B cell (primary cell): Measurements from ENCODE around the gene AUTS2.

Experiments used
- EZH2 ChIP-seq: IDR thresholded peaks from 2 replicates; pipeline ENCODE4 v1.6.1; 2012; ENCODE audit warnings: borderline replicate concordance, low read depth, mild to moderate bottlenecking, moderate library complexity, low read length; ENCODE audit not compliant: insufficient read depth, poor library complexity, severe bottlenecking
- TF ChIP-seq, protein P1 (sequence below): fragments of 200-600 bp; IDR thresholded peaks from one replicate; pipeline ENCODE4 v1.8.0; 2022; ENCODE audit warnings: antibody characterized with exemption, mild to moderate bottlenecking

DNA sequence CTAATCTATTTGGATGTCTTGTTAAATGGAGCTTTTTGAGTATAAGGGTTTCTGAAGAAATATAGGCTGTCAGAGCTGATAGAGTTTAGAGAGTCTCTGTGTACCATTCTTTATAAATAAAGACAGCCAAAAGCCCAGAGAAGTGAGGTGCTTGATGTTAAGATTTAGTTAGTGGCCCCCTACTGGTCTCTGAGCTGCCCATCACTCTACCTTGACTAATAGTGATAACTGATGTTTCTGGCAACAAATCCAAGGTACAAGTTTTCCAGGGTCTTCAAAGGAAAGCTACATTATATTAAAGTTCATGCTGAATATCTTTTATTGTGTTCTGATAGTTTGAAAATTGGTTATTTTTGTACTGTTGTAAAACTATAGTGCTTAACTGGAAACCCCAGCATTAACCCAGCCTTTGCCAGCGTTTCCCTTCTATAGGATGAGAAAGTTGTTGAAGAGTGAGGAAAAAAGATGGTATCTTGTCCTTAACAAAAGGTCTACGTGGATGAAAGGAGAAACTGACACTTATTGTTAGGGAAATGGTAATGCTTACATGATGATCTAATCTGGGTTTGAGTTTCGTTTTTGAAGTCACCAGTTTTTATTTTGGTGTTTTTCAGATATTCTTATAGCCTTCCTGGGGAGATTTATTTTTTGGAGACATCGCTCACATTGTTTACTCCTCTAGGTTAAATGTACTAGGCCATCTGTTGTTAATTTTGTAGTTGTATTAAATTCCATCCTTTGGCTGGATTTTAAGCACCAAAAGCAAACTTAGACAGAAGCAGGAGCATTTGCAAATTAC is 79.0 kb downstream of the AUTS2 start:
- TF ChIP-seq EZH2: no peak
- TF ChIP-seq, protein P1, sequence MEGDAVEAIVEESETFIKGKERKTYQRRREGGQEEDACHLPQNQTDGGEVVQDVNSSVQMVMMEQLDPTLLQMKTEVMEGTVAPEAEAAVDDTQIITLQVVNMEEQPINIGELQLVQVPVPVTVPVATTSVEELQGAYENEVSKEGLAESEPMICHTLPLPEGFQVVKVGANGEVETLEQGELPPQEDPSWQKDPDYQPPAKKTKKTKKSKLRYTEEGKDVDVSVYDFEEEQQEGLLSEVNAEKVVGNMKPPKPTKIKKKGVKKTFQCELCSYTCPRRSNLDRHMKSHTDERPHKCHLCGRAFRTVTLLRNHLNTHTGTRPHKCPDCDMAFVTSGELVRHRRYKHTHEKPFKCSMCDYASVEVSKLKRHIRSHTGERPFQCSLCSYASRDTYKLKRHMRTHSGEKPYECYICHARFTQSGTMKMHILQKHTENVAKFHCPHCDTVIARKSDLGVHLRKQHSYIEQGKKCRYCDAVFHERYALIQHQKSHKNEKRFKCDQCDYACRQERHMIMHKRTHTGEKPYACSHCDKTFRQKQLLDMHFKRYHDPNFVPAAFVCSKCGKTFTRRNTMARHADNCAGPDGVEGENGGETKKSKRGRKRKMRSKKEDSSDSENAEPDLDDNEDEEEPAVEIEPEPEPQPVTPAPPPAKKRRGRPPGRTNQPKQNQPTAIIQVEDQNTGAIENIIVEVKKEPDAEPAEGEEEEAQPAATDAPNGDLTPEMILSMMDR: peak; percentile 48
